Epithelial cell of esophagus (primary cell): ENCODE measurements around the gene RPS21.
A peak's percentile ranks its signal among the peaks of the same experiment; 100 is the strongest.

Experiments
- DNase-seq: peaks from one replicate; pipeline ENCODE4 v3.0.0; 2010; ENCODE audit warnings: low read depth
- H3K4me3 ChIP-seq: 2 replicates; pipeline ENCODE4 v1.5.1; 2011; ENCODE audit warnings: mild to moderate bottlenecking, low read length, control low read depth
- TF ChIP-seq, protein P1 (sequence below): IDR thresholded peaks from 2 replicates; pipeline ENCODE4 v1.5.1; 2011; ENCODE audit warnings: low read depth, mild to moderate bottlenecking, low read length, control low read depth, inconsistent platforms; ENCODE audit not compliant: insufficient read depth; ENCODE audit errors: missing control alignments

RPS21 gene

DNA sequence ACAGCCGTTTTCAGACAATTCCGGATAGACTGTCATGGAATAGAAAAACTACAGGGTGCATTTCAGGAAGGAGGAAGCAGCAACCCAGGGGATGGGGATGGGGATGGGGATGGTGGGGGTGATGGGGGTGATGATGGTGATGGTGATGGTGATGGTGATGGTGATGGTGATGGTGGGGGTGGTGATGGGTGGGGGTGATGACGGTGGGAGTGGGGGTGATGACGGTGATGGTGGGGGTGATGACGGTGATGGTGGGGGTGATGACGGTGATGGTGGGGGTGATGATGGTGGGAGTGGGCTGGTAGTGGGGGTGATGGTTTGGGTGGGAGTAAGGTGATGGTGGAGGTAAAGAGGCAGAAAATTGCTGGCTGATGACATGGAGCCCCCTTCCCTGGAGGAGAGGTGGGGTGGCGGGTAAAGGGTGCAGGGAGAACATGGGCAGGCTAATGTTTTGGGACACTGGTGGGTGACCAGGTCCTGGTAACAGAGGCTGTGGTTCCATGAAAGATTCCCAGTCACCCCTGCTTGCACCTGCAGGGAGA, 37.3 kb upstream of the RPS21 start:
- TF ChIP-seq, protein P1, sequence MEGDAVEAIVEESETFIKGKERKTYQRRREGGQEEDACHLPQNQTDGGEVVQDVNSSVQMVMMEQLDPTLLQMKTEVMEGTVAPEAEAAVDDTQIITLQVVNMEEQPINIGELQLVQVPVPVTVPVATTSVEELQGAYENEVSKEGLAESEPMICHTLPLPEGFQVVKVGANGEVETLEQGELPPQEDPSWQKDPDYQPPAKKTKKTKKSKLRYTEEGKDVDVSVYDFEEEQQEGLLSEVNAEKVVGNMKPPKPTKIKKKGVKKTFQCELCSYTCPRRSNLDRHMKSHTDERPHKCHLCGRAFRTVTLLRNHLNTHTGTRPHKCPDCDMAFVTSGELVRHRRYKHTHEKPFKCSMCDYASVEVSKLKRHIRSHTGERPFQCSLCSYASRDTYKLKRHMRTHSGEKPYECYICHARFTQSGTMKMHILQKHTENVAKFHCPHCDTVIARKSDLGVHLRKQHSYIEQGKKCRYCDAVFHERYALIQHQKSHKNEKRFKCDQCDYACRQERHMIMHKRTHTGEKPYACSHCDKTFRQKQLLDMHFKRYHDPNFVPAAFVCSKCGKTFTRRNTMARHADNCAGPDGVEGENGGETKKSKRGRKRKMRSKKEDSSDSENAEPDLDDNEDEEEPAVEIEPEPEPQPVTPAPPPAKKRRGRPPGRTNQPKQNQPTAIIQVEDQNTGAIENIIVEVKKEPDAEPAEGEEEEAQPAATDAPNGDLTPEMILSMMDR: no peak
- H3K4me3 ChIP-seq: no peak overlapping the region
- no peak for DNase-seq

GRCh38 chr20:62350098-62350628, 36.7 kb upstream of the RPS21 start:
- TF ChIP-seq, protein P1: no peak
- H3K4me3 ChIP-seq: no peak overlapping the region
- peak; percentile 99 for DNase-seq

DNA sequence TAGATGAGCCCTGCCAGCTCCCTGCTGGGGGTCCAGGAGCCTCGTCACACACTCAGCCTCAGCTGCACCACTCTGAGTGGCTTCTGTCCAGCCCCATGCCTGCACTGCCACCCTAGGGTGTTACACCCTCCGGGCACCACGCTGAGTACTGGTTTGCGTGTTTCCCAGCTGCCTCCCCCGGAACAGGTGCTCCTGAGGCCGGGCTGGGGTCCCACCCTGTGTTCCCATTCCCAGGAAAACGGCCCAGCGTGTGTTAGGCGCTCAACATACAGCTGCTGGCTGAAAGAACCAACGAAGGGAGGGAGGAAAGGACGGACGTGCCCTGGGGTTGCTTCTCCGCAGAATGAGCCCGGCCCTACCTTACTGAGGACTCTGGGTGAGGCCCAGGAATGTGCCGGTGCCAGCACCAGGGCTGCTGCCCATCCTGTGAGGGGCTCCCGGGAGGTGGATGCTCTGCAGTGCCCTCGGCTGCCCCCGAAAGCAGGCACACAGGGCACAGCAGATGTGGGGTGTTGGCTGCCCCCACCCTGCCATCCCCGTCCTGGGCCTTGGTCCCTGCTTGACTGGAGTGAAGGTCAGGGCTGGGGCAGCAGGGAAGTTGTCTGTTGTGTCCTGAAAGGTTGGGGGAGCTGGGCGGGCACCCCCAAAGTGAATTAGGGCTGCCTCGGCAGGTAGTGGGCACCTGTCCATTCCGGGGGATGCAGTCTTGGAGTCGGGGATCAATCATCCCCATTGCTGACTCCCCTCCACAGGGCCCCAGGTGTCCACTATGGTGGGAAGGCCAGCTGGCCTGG, 36.1 kb upstream of the RPS21 start:
- no peak overlapping the region for H3K4me3 ChIP-seq
- DNase-seq: peak; percentile 70
- TF ChIP-seq, protein P1: no peak

GRCh38 chr20:62351469-62352401, 35.2 kb upstream of the RPS21 start:
- TF ChIP-seq, protein P1: no peak
- no peak for DNase-seq
- H3K4me3 ChIP-seq: no peak overlapping the region

DNA sequence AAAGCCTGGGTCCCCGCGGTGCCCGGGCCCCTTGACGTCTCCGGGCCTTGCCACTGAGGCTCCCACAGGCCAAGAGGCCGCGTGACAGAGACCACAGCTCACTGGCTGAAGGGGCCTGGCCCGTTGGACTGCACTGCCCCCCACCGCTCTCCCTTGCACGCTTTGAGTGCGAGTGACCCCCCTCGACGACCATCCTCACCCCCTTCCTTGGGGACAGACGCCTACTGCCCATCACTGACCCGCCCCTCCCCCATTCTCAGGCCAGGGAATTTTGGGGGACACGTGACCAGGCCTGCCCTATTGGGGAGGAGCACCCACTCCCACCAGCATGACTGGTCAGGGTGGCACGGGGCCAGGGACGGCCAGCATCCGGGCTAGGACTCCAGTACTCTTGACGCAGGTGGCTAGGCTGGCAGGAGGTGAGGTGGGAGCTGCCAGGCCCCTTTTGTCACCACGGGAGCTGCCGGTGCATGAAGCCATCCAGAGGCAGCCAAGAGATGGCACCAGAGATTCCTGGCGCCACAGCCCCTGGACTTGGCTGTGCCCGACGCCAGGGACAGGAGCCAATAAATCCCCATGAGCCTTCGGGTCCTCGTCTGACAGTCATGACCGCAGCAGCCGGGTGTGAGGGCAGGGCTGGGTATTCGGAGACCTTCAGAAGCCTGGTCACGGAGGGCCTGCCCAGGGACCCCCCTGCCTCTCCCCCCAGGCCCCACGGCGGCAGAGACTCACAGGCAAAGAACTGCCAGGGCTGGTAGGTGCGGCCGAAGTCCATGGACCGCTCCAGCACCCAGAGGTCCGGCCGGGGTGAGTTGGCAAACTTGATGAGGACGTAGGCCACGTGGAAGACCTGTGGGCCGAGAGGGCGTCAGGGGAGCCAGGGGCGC, 34.3 kb upstream of the RPS21 start:
- TF ChIP-seq, protein P1: peak; percentile 40
- DNase-seq: peak; percentile 54

More for the DNA sequence above, 34.3 kb upstream of the RPS21 start:
- no peak overlapping the region for H3K4me3 ChIP-seq
